GM18873 (cell line): ENCODE data around the gene GPT2.

Source experiments
- ATAC-seq: cut with Tn5 transposase; IDR thresholded peaks from one replicate; pipeline ENCODE4 v1.9.1; 2021; ENCODE audit warnings: mild to moderate bottlenecking, moderate library complexity, moderate number of reproducible peaks; ENCODE audit not compliant: unreplicated experiment, low FRiP score

GPT2 gene

GRCh38 chr16:46954562-46954961, 70.4 kb downstream of the GPT2 start:
- ATAC-seq: no peak

GRCh38 chr16:46961373-46962353, 77.5 kb downstream of the GPT2 start:
- no peak for ATAC-seq

GRCh38 chr16:46962629-46963028, 78.5 kb downstream of the GPT2 start:
- ATAC-seq: no peak

GRCh38 chr16:46968063-46968435, 83.9 kb downstream of the GPT2 start:
- no peak for ATAC-seq

- no peak for ATAC-seq
Observed at GRCh38 chr16:46970089-46970488, 85.9 kb downstream of the GPT2 start.

- ATAC-seq: no peak
Observed at GRCh38 chr16:46971271-46971670, 87.1 kb downstream of the GPT2 start.

GRCh38 chr16:46972429-46973206, 88.5 kb downstream of the GPT2 start:
- ATAC-seq: peak; percentile 39

GRCh38 chr16:46973207-46973995, 89.2 kb downstream of the GPT2 start, which contains the start of gene DNAJA2:
Gene DNAJA2, minus strand, starts transcription at chr16:46973674. Its CDS starts 102 bp downstream, at chr16:46973572.
- peak; percentile 68 for ATAC-seq

- ATAC-seq: no peak
Observed at GRCh38 chr16:46973996-46974324, 89.8 kb downstream of the GPT2 start.

GRCh38 chr16:46974352-46974751, 90.2 kb downstream of the GPT2 start:
- no peak for ATAC-seq

GRCh38 chr16:46975165-46975564, 91.0 kb downstream of the GPT2 start:
- no peak for ATAC-seq

- no peak for ATAC-seq
Observed at GRCh38 chr16:46975908-46976470, 91.8 kb downstream of the GPT2 start.

GRCh38 chr16:46976550-46976949, 92.4 kb downstream of the GPT2 start:
- no peak for ATAC-seq
